B cell (primary cell): ENCODE data around the gene BRIP1. TPM values are rescaled to one million over a fixed set of nuclear protein-coding genes. Genes with fewer than 3 reads are reported as not detected.

Experiments
- ATAC-seq: fragments of 200-7000 bp; cut with Tn5 transposase; one replicate; pipeline ENCODE4 v1.10.0; 2021; ENCODE audit warnings: low read depth, mild to moderate bottlenecking, moderate number of reproducible peaks, moderate library complexity
- CTCF ChIA-PET: fragments of 350-600 bp; sonication (Branson Sonifier 250); formaldehyde crosslinking; loops from one replicate; lab custom pipeline; 2021; ENCODE audit warnings: antibody characterized with exemption, inconsistent platforms; lab: Charles Lee
- POLR2A ChIA-PET: fragments of 350-600 bp; sonication (Branson Sonifier 250); formaldehyde crosslinking; loops from one replicate; lab custom pipeline; 2021; ENCODE audit warnings: antibody characterized with exemption; lab: Charles Lee
- DNase-seq: peaks from one replicate; pipeline ENCODE4 v3.0.0; 2013
- H2AFZ ChIP-seq: 2 replicates; pipeline ENCODE4 v1.6.1; 2012; ENCODE audit warnings: mild to moderate bottlenecking, low read depth, low read length; ENCODE audit not compliant: insufficient read depth, poor library complexity, severe bottlenecking
- H3K27ac ChIP-seq, 2 donors: 1 replicate in 1 of 2; 2 replicates in 1 of 2; pipeline ENCODE4 v1.5.1; 2012 to 2013; ENCODE audit warnings: low read length in 2 of 2, mild to moderate bottlenecking in 2 of 2, moderate library complexity in 1 of 2
- H3K27me3 ChIP-seq, 4 experiments: fragments of 200-600 bp in 1 of 4; sonication (generic) in 1 of 4; replicated peaks in 1 of 4; 1 replicate in 2 of 4; 2 replicates in 2 of 4; pipeline versions ENCODE4 v1.6.1 to v1.7.0; 2013 to 2016; ENCODE audit warnings: low read length in 3 of 4, mild to moderate bottlenecking in 2 of 4, mixed read lengths in 1 of 4, moderate library complexity in 1 of 4; ENCODE audit not compliant: insufficient read depth in 4 of 4, control insufficient read depth in 3 of 4; ENCODE audit errors: control extremely low read depth in 1 of 4
- H3K36me3 ChIP-seq, 2 experiments: replicated peaks in 1 of 2; 1 replicate in 1 of 2; 2 replicates in 1 of 2; pipeline versions ENCODE4 v1.6.1 to v1.7.1; 2013; ENCODE audit warnings: low read length in 1 of 2; ENCODE audit not compliant: insufficient read depth in 2 of 2, control insufficient read depth in 1 of 2; ENCODE audit errors: control extremely low read depth in 1 of 2, extremely low read depth in 1 of 2
- H3K4me1 ChIP-seq, 2 donors: fragments of 200-600 bp in 1 of 2; sonication (generic) in 1 of 2; 1 replicate in 1 of 2; 2 replicates in 1 of 2; pipeline versions ENCODE4 v1.5.1 to v1.6.1; 2013 to 2017; ENCODE audit warnings: low read length in 2 of 2; ENCODE audit not compliant: control insufficient read depth in 2 of 2, insufficient read depth in 2 of 2
- H3K4me2 ChIP-seq: replicated peaks from 2 replicates; pipeline ENCODE3; 2012; ENCODE audit warnings: mild to moderate bottlenecking, low read depth, low read length; ENCODE audit not compliant: poor library complexity, severe bottlenecking
- H3K4me3 ChIP-seq, 5 experiments: fragments of 200-600 bp in 1 of 5; sonication (generic) in 1 of 5; 1 replicate in 3 of 5; 2 replicates in 2 of 5; pipeline versions ENCODE4 v1.5.1 to v1.7.0; 2011 to 2016; ENCODE audit warnings: low read length in 4 of 5, mild to moderate bottlenecking in 4 of 5, low read depth in 2 of 5, control low read depth in 1 of 5, moderate library complexity in 1 of 5; ENCODE audit not compliant: insufficient read depth in 1 of 5; ENCODE audit errors: control extremely low read depth in 1 of 5, extremely low read depth in 1 of 5
- H3K79me2 ChIP-seq: fragments of 200-600 bp; sonication (generic); one replicate; pipeline ENCODE4 v1.6.0; 2016; ENCODE audit warnings: low read length; ENCODE audit not compliant: control insufficient read depth, insufficient read depth
- H3K9ac ChIP-seq: fragments of 200-600 bp; sonication (generic); 2 replicates; pipeline ENCODE4 v1.6.1; 2017; ENCODE audit warnings: mild to moderate bottlenecking, low read length, moderate library complexity
- H3K9me3 ChIP-seq, 3 donors: one replicate each; pipeline versions ENCODE4 v1.6.1 to v1.7.1; 2013; ENCODE audit warnings: low read length in 2 of 3; ENCODE audit not compliant: control insufficient read depth in 2 of 3, insufficient read depth in 1 of 3; ENCODE audit errors: control extremely low read depth in 1 of 3
- H4K20me1 ChIP-seq: 2 replicates; pipeline ENCODE4 v1.6.0; 2012; ENCODE audit warnings: mild to moderate bottlenecking, low read length; ENCODE audit not compliant: insufficient read depth, control insufficient read depth, poor library complexity, severe bottlenecking
- H3K27ac Mint-ChIP-seq: one replicate; pipeline ENCODE4 v1.8.0; 2021; ENCODE audit warnings: mixed read lengths
- H3K27me3 Mint-ChIP-seq: one replicate; pipeline ENCODE4 v1.8.0; 2021; ENCODE audit warnings: mixed read lengths
- H3K4me1 Mint-ChIP-seq: one replicate; pipeline ENCODE4 v1.8.0; 2021; ENCODE audit warnings: mixed read lengths
- H3K4me3 Mint-ChIP-seq: one replicate; pipeline ENCODE4 v1.8.0; 2021; ENCODE audit warnings: mixed read lengths
- H3K9me3 Mint-ChIP-seq: one replicate; pipeline ENCODE4 v1.8.0; 2022; ENCODE audit warnings: mixed read lengths; ENCODE audit not compliant: insufficient read depth
- CTCF ChIP-seq: fragments of 200-600 bp; IDR thresholded peaks from one replicate; pipeline ENCODE4 v1.8.0; 2022; ENCODE audit warnings: antibody characterized with exemption, mild to moderate bottlenecking
- EZH2 ChIP-seq: IDR thresholded peaks from 2 replicates; pipeline ENCODE4 v1.6.1; 2012; ENCODE audit warnings: borderline replicate concordance, low read depth, mild to moderate bottlenecking, moderate library complexity, low read length; ENCODE audit not compliant: insufficient read depth, poor library complexity, severe bottlenecking
- WGBS: methylation state at CpG from one replicate; pipeline ENCODE4 v1.1.5; 2013; ENCODE audit warnings: missing lambda C conversion rate; ENCODE audit not compliant: insufficient coverage; 5-methylcytosine and 5-hydroxymethylcytosine counted together
- intact Hi-C: fragments of 100-400 bp; cut with micrococcal nuclease; formaldehyde crosslinking; loops from one replicate; pipeline ENCODE4 v1.10.0; 2022
- polyA plus RNA-seq: library from polyadenylated mRNA; depleted of rRNA; stranded (reverse); fragments of >200 nt; gene quantifications from 2 replicates; pipeline ENCODE4 v1.2.3, GENCODE V29; 2012
- total RNA-seq, 2 donors: library from RNA; stranded (reverse); fragments of 120-200 nt in 1 of 2; gene quantifications; 1 replicate in 1 of 2; 2 replicates in 1 of 2; pipeline versions ENCODE4 v1.2.3 to v1.2.4, GENCODE V29; 2013 to 2022

The BRIP1 gene
- total and polyA plus RNA-seq, 2 donors (not counting 1 experiment from before 2014, with no cell fraction given) = 0.89 to 2.4 TPM

- H3K27me3 Mint-ChIP-seq = no peaks in the 10 kb centered on the region
- intact Hi-C loops = no loop called here
- Histone ChIP-seq H4K20me1 (no peaks in the 10 kb centered on the region), H3K9ac (no peak overlapping the region), H3K9me3 (no peaks in the 10 kb centered on the region), H3K4me3 (no peak overlapping the region), H3K4me1 (no peaks in the 10 kb centered on the region), H3K36me3 (peaks cover 1 to 36% of the 10 kb centered on the region in 2 experiments), H3K4me2 (no peak overlapping the region), H2AFZ (no peak overlapping the region), H3K79me2 (no peaks in the 10 kb centered on the region), H3K27me3 (no peaks in the 10 kb centered on the region), H3K27ac (no peak overlapping the region)
- H3K9me3 Mint-ChIP-seq = no peaks in the 10 kb centered on the region
- WGBS = no CpG with 5 or more reads among the region's 3 CpGs
- no peaks in the 10 kb centered on the region for H3K4me1 Mint-ChIP-seq
- ATAC-seq = no peak
- ChIA-PET POLR2A (no interaction called here), CTCF (no interaction called here)
- H3K27ac Mint-ChIP-seq = no peak overlapping the region
- no peak for DNase-seq
- TF ChIP-seq EZH2 (no peak), CTCF (no peak)
- H3K4me3 Mint-ChIP-seq = no peak overlapping the region
Observed at GRCh38 chr17:61884864-61885263, 21.5 kb upstream of the BRIP1 start.

- WGBS = no CpG with 5 or more reads among the region's 4 CpGs
- Mint-ChIP-seq H3K27ac (no peak overlapping the region), H3K27me3 (no peaks in the 10 kb centered on the region), H3K9me3 (no peaks in the 10 kb centered on the region), H3K4me3 (no peak overlapping the region), H3K4me1 (no peaks in the 10 kb centered on the region)
- H3K4me2 ChIP-seq = no peak overlapping the region
- CTCF ChIA-PET = no interaction called here
- no peak overlapping the region for H2AFZ ChIP-seq
- TF ChIP-seq EZH2 = no peak
- H4K20me1 ChIP-seq = no peaks in the 10 kb centered on the region
- intact Hi-C loops = no loop called here
- no peaks in the 10 kb centered on the region for H3K27me3 ChIP-seq
- peaks cover 1 to 44% of the 10 kb centered on the region in 2 experiments for H3K36me3 ChIP-seq
- no peak for ATAC-seq
- DNase-seq = no peak
- no peak overlapping the region for H3K4me3 ChIP-seq
- no peaks in the 10 kb centered on the region for H3K9me3 ChIP-seq
- H3K79me2 ChIP-seq = no peaks in the 10 kb centered on the region
- H3K27ac ChIP-seq = no peak overlapping the region
- no peaks in the 10 kb centered on the region for H3K4me1 ChIP-seq
- no peak overlapping the region for H3K9ac ChIP-seq
- POLR2A ChIA-PET = no interaction called here
Observed at GRCh38 chr17:61880589-61881102, 17.3 kb upstream of the BRIP1 start.
